Gastrocnemius medialis (tissue), 4 donors: ENCODE data around the gene USP37. TPM values are rescaled to one million over a fixed set of nuclear protein-coding genes. Genes with fewer than 3 reads are reported as not detected.

Source experiments
- ATAC-seq, 2 donors: fragments of 150-250 bp; one replicate each; pipeline ENCODE4 v1.9.1; 2016
- DNase-seq, 2 donors: peaks; one replicate each; pipeline ENCODE4 v3.0.0-alpha.2; 2019
- H3K27ac ChIP-seq, 4 donors: fragments of 200-600 bp; sonication (generic); 1 replicate in 1 of 4; 2 replicates in 3 of 4; pipeline ENCODE4 v1.5.1; 2016 to 2018; ENCODE audit warnings: mild to moderate bottlenecking in 2 of 4, moderate library complexity in 1 of 4
- H3K27me3 ChIP-seq, 3 donors: fragments of 200-600 bp; sonication (generic) in 2 of 3; 1 replicate in 1 of 3; 2 replicates in 2 of 3; pipeline versions ENCODE4 v1.5.1 to v1.6.0; 2016 to 2019; ENCODE audit warnings: mild to moderate bottlenecking in 1 of 3, moderate library complexity in 1 of 3
- H3K36me3 ChIP-seq, 2 donors: fragments of 200-600 bp; sonication (generic) in 1 of 2; one replicate each; pipeline ENCODE4 v1.5.1; 2017 to 2018
- H3K4me1 ChIP-seq, 2 donors: fragments of 200-600 bp; sonication (generic) in 1 of 2; one replicate each; pipeline ENCODE4 v1.5.1; 2016 to 2017; ENCODE audit warnings: mild to moderate bottlenecking in 2 of 2
- H3K4me3 ChIP-seq, 4 donors: fragments of 200-600 bp; sonication (generic) in 3 of 4; 1 replicate in 1 of 4; 2 replicates in 3 of 4; pipeline ENCODE4 v1.5.1; 2016 to 2019; ENCODE audit warnings: mild to moderate bottlenecking in 2 of 4
- H3K9me3 ChIP-seq, 3 donors: fragments of 200-600 bp; sonication (generic) in 2 of 3; 1 replicate in 1 of 3; 2 replicates in 2 of 3; pipeline ENCODE4 v1.5.1; 2016 to 2019
- POLR2A ChIP-seq, 2 donors: fragments of 450-650 bp; IDR thresholded peaks; one replicate each; pipeline ENCODE4 v1.6.1; 2017; ENCODE audit warnings: antibody characterized with exemption in 2 of 2, mild to moderate bottlenecking in 2 of 2, moderate library complexity in 2 of 2
- in situ Hi-C, 4 donors: fragments of 200-750 bp; cut with MboI; loops; one replicate each; pipeline versions ENCODE4 v1.15.0 to v1.8.0; 2017; ENCODE audit warnings: low sequenced_read_pairs in 4 of 4
- intact Hi-C: fragments of 100-400 bp; cut with DNase I; formaldehyde crosslinking; loops from one replicate; pipeline ENCODE4 v1.15.1; 2023; ENCODE audit warnings: low total_unique reads
- total RNA-seq, 4 donors: library from RNA; depleted of rRNA; stranded (reverse); fragments of >200 nt; gene quantifications; one replicate each; pipeline versions ENCODE4 v1.1.0 to v1.2.3, GENCODE V29; 2016
- TF ChIP-seq, protein P1 (sequence below), 5 experiments: fragments of 450-650 bp in 3 of 5; fragments of 200-600 bp in 2 of 5; sonication (generic) in 2 of 5; IDR thresholded peaks in 4 of 5; conservative IDR thresholded peaks in 1 of 5; 1 replicate in 4 of 5; 2 replicates in 1 of 5; pipeline ENCODE4 v1.5.1; 2016 to 2019; ENCODE audit warnings: antibody characterized with exemption in 5 of 5, mild to moderate bottlenecking in 3 of 5, moderate library complexity in 3 of 5

The USP37 gene
- total RNA-seq, 4 donors from 2014 or later = 7.0 to 12.4 (median 8.0) TPM

DNA sequence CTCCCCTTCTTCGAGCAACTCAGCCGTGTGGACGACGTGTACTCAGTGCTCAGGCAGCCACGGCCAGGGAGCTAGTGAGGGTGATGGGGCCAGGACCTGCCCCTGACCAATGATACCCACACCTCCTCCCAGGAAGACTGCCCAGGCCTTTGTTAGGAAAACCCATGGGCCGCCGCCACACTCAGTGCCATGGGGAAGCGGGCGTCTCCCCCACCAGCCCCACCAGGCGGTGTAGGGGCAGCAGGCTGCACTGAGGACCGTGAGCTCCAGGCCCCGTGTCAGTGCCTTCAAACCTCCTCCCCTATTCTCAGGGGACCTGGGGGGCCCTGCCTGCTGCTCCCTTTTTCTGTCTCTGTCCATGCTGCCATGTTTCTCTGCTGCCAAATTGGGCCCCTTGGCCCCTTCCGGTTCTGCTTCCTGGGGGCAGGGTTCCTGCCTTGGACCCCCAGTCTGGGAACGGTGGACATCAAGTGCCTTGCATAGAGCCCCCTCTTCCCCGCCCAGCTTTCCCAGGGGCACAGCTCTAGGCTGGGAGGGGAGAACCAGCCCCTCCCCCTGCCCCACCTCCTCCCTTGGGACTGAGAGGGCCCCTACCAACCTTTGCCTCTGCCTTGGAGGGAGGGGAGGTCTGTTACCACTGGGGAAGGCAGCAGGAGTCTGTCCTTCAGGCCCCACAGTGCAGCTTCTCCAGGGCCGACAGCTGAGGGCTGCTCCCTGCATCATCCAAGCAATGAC, 163.6 kb downstream of the USP37 start:
- H3K27me3 ChIP-seq = no peaks in the 10 kb centered on the region
- in situ Hi-C loops = loop anchor here (5.0 to 25.0 kb wide), 4 partner anchors 58 to 283 kb away; partner anchors contain the start of genes BCS1L (in 2 of the 4), RNF25 (in 2 of the 4), STK36 (in 2 of the 4) and ZNF142 (in 2 of the 4)
- peak overlapping the region; percentile 81 to 93 (median 88) for H3K27ac ChIP-seq
- TF ChIP-seq, protein P1, sequence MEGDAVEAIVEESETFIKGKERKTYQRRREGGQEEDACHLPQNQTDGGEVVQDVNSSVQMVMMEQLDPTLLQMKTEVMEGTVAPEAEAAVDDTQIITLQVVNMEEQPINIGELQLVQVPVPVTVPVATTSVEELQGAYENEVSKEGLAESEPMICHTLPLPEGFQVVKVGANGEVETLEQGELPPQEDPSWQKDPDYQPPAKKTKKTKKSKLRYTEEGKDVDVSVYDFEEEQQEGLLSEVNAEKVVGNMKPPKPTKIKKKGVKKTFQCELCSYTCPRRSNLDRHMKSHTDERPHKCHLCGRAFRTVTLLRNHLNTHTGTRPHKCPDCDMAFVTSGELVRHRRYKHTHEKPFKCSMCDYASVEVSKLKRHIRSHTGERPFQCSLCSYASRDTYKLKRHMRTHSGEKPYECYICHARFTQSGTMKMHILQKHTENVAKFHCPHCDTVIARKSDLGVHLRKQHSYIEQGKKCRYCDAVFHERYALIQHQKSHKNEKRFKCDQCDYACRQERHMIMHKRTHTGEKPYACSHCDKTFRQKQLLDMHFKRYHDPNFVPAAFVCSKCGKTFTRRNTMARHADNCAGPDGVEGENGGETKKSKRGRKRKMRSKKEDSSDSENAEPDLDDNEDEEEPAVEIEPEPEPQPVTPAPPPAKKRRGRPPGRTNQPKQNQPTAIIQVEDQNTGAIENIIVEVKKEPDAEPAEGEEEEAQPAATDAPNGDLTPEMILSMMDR (IDR thresholded peaks at IDR 0.05 in 4 of 5, conservative IDR thresholded peaks at IDR 0.05 in 1 of 5) = no peak
- no peak for TF ChIP-seq POLR2A (IDR thresholded peaks at IDR 0.05)
- H3K36me3 ChIP-seq = peaks cover 0 to 40% of the 10 kb centered on the region in 2 donors
- no peaks in the 10 kb centered on the region for H3K9me3 ChIP-seq
- no peak for DNase-seq
- ATAC-seq = no peak
- H3K4me3 ChIP-seq = no peak overlapping the region
- H3K4me1 ChIP-seq = peaks cover 43 to 44% of the 10 kb centered on the region in 2 donors
- intact Hi-C loops = no loop called here

DNA sequence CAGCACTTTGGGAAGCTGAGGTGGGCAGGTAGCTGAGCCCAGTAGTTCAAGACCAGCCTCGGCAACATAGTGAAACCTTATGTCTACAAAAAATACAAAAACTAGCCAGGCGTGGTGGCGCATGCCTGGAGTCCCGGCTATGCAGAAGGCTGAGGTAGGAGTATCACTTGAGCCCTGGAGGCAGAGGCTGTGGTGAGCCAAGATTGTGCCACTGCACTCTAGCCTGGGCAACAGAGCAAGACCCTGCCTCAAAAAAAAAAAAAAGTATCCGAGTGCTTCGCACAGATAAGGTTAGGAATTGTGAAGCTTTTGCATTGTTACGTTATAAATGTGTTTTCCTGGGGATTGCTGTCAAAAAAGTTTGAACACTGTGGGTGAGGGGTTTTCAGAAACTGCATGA, 164.3 kb downstream of the USP37 start:
- intact Hi-C loops = no loop called here
- ATAC-seq (no peak), DNase-seq (no peak)
- Histone ChIP-seq H3K27ac (peak overlapping the region in 1 of 4 donors; percentile 88), H3K36me3 (peaks cover 0 to 40% of the 10 kb centered on the region in 2 donors), H3K27me3 (no peaks in the 10 kb centered on the region), H3K4me1 (peaks cover 43 to 48% of the 10 kb centered on the region in 2 donors), H3K9me3 (no peaks in the 10 kb centered on the region), H3K4me3 (no peak overlapping the region)
- TF ChIP-seq, protein P1 (IDR thresholded peaks at IDR 0.05 in 4 of 5, conservative IDR thresholded peaks at IDR 0.05 in 1 of 5) = no peak
- TF ChIP-seq POLR2A (IDR thresholded peaks at IDR 0.05) = no peak
- in situ Hi-C loops = loop anchor here (25.0 kb wide), 2 partner anchors 258 to 283 kb away; partner anchors contain the start of genes BCS1L (in 2 of the 4), RNF25 (in 2 of the 4), STK36 (in 2 of the 4) and ZNF142 (in 2 of the 4)

DNA sequence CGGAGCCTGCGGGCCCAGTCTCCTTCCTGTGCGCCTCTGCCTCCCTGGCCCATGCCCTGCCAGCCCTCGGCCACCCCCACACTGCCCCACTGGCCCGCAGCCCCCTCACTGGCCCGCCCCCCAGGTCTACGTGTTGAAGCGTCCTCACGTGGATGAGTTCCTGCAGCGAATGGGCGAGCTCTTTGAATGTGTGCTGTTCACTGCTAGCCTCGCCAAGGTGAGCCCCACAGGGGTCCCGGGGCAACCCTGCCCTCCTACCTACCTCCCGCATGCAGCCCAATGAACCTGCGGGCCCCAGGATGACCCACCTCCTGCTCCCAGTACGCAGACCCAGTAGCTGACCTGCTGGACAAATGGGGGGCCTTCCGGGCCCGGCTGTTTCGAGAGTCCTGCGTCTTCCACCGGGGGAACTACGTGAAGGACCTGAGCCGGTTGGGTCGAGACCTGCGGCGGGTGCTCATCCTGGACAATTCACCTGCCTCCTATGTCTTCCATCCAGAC, 165.2 kb downstream of the USP37 start:
- H3K9me3 ChIP-seq = no peaks in the 10 kb centered on the region
- peaks cover 46 to 52% of the 10 kb centered on the region in 2 donors for H3K4me1 ChIP-seq
- TF ChIP-seq, protein P1 (IDR thresholded peaks at IDR 0.05 in 4 of 5, conservative IDR thresholded peaks at IDR 0.05 in 1 of 5) = no peak
- no peak for TF ChIP-seq POLR2A (IDR thresholded peaks at IDR 0.05)
- intact Hi-C loops (no loop called here), in situ Hi-C loops (loop anchor here (25.0 kb wide), 2 partner anchors 259 to 284 kb away; partner anchors contain the start of genes BCS1L (in 2 of the 4), RNF25 (in 2 of the 4), STK36 (in 2 of the 4) and ZNF142 (in 2 of the 4))
- no peak overlapping the region for H3K4me3 ChIP-seq
- ATAC-seq (no peak), DNase-seq (no peak)
- H3K27me3 ChIP-seq = no peaks in the 10 kb centered on the region
- peaks cover 0 to 40% of the 10 kb centered on the region in 2 donors for H3K36me3 ChIP-seq
- peak overlapping the region in 2 of 4 donors; percentile 97 to 100 for H3K27ac ChIP-seq

DNA sequence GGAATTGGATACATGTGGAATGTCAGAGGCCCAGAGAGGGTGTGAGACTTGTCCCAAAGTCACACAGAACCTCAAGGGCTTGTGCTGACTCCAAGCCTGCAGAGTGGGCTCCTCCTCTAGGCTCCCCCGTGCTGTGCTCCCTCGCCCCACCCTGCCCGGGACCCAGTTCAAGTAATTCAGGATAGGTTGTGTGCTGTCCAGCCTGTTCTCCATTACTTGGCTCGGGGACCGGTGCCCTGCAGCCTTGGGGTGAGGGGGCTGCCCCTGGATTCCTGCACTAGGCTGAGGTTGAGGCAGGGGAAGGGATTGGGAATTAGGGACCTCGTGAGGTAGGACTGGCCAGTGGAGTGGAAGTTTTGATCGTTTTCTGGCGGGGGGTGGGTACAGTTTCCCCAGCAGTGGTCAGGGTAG, 165.7 kb downstream of the USP37 start:
- in situ Hi-C loops = loop anchor here (25.0 kb wide), 2 partner anchors 260 to 285 kb away; partner anchors contain the start of genes BCS1L (in 2 of the 4), RNF25 (in 2 of the 4), STK36 (in 2 of the 4) and ZNF142 (in 2 of the 4)
- Histone ChIP-seq H3K4me3 (no peak overlapping the region), H3K36me3 (peaks cover 0 to 40% of the 10 kb centered on the region in 2 donors), H3K27me3 (no peaks in the 10 kb centered on the region), H3K9me3 (no peaks in the 10 kb centered on the region), H3K27ac (peak overlapping the region; percentile 97 to 100 (median 98)), H3K4me1 (peaks cover 46 to 54% of the 10 kb centered on the region in 2 donors)
- TF ChIP-seq, protein P1 (IDR thresholded peaks at IDR 0.05 in 4 of 5, conservative IDR thresholded peaks at IDR 0.05 in 1 of 5) = no peak
- TF ChIP-seq POLR2A (IDR thresholded peaks at IDR 0.05) = no peak
- ATAC-seq (no peak), DNase-seq (no peak)
- intact Hi-C loops = no loop called here
